CD14-positive monocyte (primary cell): ENCODE results near the gene ZBTB7A. TPM values are rescaled to one million over a fixed set of nuclear protein-coding genes. Genes with fewer than 3 reads are reported as not detected.

Experiments used
- DNase-seq, 3 donors: peaks; one replicate each; pipeline ENCODE4 v3.0.0-alpha.2; 2011 to 2022
- H2AFZ ChIP-seq: 2 replicates; pipeline ENCODE4 v1.6.0; 2012; ENCODE audit warnings: mild to moderate bottlenecking, low read depth, low read length, inconsistent platforms; ENCODE audit not compliant: insufficient read depth, poor library complexity, severe bottlenecking
- H3K27ac ChIP-seq, 2 donors: 1 replicate in 1 of 2; 2 replicates in 1 of 2; pipeline ENCODE4 v1.5.1; 2012 to 2013; ENCODE audit warnings: low read length in 2 of 2, control low read depth in 1 of 2, inconsistent platforms in 1 of 2, low read depth in 1 of 2, mild to moderate bottlenecking in 1 of 2
- H3K27me3 ChIP-seq, 2 donors: one replicate each; pipeline versions ENCODE4 v1.6.0 to v1.6.1; 2011 to 2013; ENCODE audit warnings: low read length in 2 of 2; ENCODE audit not compliant: control insufficient read depth in 2 of 2, insufficient read depth in 2 of 2
- H3K36me3 ChIP-seq, 2 donors: replicated peaks in 1 of 2; 1 replicate in 1 of 2; 2 replicates in 1 of 2; pipeline versions ENCODE4 v1.5.1 to v1.6.1; 2012 to 2013; ENCODE audit warnings: low read length in 2 of 2, control low read depth in 1 of 2, inconsistent platforms in 1 of 2, mild to moderate bottlenecking in 1 of 2; ENCODE audit not compliant: insufficient read depth in 2 of 2, control insufficient read depth in 1 of 2
- H3K4me1 ChIP-seq, 2 donors: 1 replicate in 1 of 2; 2 replicates in 1 of 2; pipeline versions ENCODE4 v1.5.1 to v1.6.1; 2012 to 2013; ENCODE audit warnings: low read length in 2 of 2, control low read depth in 1 of 2, inconsistent platforms in 1 of 2, mild to moderate bottlenecking in 1 of 2, moderate library complexity in 1 of 2; ENCODE audit not compliant: insufficient read depth in 2 of 2, control insufficient read depth in 1 of 2
- H3K4me2 ChIP-seq: replicated peaks from 2 replicates; pipeline ENCODE3; 2012; ENCODE audit warnings: low read length, moderate library complexity, mild to moderate bottlenecking; ENCODE audit not compliant: poor library complexity, severe bottlenecking; ENCODE audit errors: extremely low read depth
- H3K4me3 ChIP-seq, 3 experiments: fragments of 200-600 bp in 1 of 3; sonication (generic) in 1 of 3; replicated peaks in 1 of 3; 1 replicate in 2 of 3; 2 replicates in 1 of 3; pipeline ENCODE4 v1.5.1; 2011 to 2013; ENCODE audit warnings: low read length in 3 of 3, mild to moderate bottlenecking in 3 of 3, control low read depth in 2 of 3, low read depth in 2 of 3, inconsistent platforms in 1 of 3, moderate library complexity in 1 of 3
- H3K79me2 ChIP-seq: 2 replicates; pipeline ENCODE4 v1.6.0; 2012; ENCODE audit warnings: mild to moderate bottlenecking, control low read depth, inconsistent platforms, low read length, moderate library complexity; ENCODE audit not compliant: insufficient read depth
- H3K9ac ChIP-seq: 2 replicates; pipeline ENCODE4 v1.6.0; 2017; ENCODE audit warnings: low read length, mild to moderate bottlenecking; ENCODE audit not compliant: insufficient read depth, poor library complexity, severe bottlenecking
- H3K9me3 ChIP-seq, 2 donors: replicated peaks in 1 of 2; 1 replicate in 1 of 2; 2 replicates in 1 of 2; pipeline versions ENCODE4 v1.5.1 to v1.6.1; 2012 to 2013; ENCODE audit warnings: low read length in 2 of 2, control low read depth in 1 of 2; ENCODE audit not compliant: control insufficient read depth in 1 of 2, insufficient read depth in 1 of 2
- H4K20me1 ChIP-seq: 2 replicates; pipeline ENCODE4 v1.6.0; 2012; ENCODE audit warnings: mild to moderate bottlenecking, low read length, control low read depth, moderate library complexity; ENCODE audit not compliant: insufficient read depth
- H3K27ac Mint-ChIP-seq, 7 donors: one replicate each; pipeline ENCODE4 v1.8.0; 2020; ENCODE audit warnings: mild to moderate bottlenecking in 7 of 7, mixed read lengths in 7 of 7, moderate library complexity in 6 of 7, inconsistent platforms in 2 of 7
- H3K27me3 Mint-ChIP-seq, 3 donors: one replicate each; pipeline ENCODE4 v1.8.0; 2021 to 2022; ENCODE audit warnings: low read depth in 3 of 3, mild to moderate bottlenecking in 3 of 3, mixed read lengths in 3 of 3, moderate library complexity in 3 of 3, inconsistent platforms in 1 of 3
- H3K36me3 Mint-ChIP-seq, 2 donors: one replicate each; pipeline ENCODE4 v1.8.0; 2020; ENCODE audit warnings: mixed read lengths in 2 of 2, inconsistent platforms in 1 of 2, mild to moderate bottlenecking in 1 of 2
- H3K4me1 Mint-ChIP-seq: one replicate; pipeline ENCODE4 v1.8.0; 2020; ENCODE audit warnings: mild to moderate bottlenecking, mixed read lengths
- H3K4me3 Mint-ChIP-seq, 2 donors: one replicate each; pipeline ENCODE4 v1.8.0; 2020; ENCODE audit warnings: mild to moderate bottlenecking in 2 of 2, mixed read lengths in 2 of 2, moderate library complexity in 1 of 2
- H3K9me3 Mint-ChIP-seq, 7 donors: one replicate each; pipeline ENCODE4 v1.8.0; 2020 to 2022; ENCODE audit warnings: mixed read lengths in 7 of 7, mild to moderate bottlenecking in 6 of 7, moderate library complexity in 6 of 7, inconsistent platforms in 2 of 7
- CTCF ChIP-seq: fragments of 200-600 bp; IDR thresholded peaks from one replicate; pipeline ENCODE4 v1.8.0; 2022; ENCODE audit warnings: antibody characterized with exemption, mild to moderate bottlenecking
- WGBS: methylation state at CpG from one replicate; pipeline ENCODE4 v1.1.5; 2013; ENCODE audit warnings: missing lambda C conversion rate; ENCODE audit not compliant: insufficient coverage; 5-methylcytosine and 5-hydroxymethylcytosine counted together
- intact Hi-C, 2 donors: fragments of 100-400 bp; cut with micrococcal nuclease; formaldehyde crosslinking; loops; one replicate each; pipeline versions ENCODE4 v1.15.0 to v1.15.1; 2023
- polyA plus RNA-seq, 3 donors: library from polyadenylated mRNA; depleted of rRNA in 1 of 3; unstranded in 2 of 3; stranded (reverse) in 1 of 3; fragments of 300-500 nt in 2 of 3; fragments of >200 nt in 1 of 3; fragmentation: Illumina TruSeq in 2 of 3; gene quantifications; 1 replicate in 2 of 3; 2 replicates in 1 of 3; pipeline ENCODE4 v1.2.3, GENCODE V29; 2012 to 2021

ZBTB7A gene
- polyA plus RNA-seq, 3 donors, result 18.0 to 31.5 (median 20.2) TPM

GRCh38 chr19:4087787-4088679 is 21.3 kb upstream of the ZBTB7A start:
- peaks cover 0 to 5% (median 2%) of the 10 kb centered on the region in 3 donors for H3K27me3 Mint-ChIP-seq
- H3K9me3 Mint-ChIP-seq, result no peaks in the 10 kb centered on the region
- H3K79me2 ChIP-seq, result peaks cover 9% of the 10 kb centered on the region
- H3K4me2 ChIP-seq, result no peak overlapping the region
- no peak overlapping the region for H2AFZ ChIP-seq
- H3K4me1 Mint-ChIP-seq, result peaks cover 31% of the 10 kb centered on the region
- H3K4me1 ChIP-seq, result peaks cover 34 to 41% of the 10 kb centered on the region in 2 donors
- WGBS, result 86% methylated on average over 22 of the region's 31 CpGs
- no peak for DNase-seq
- H3K36me3 ChIP-seq, result peaks cover 0 to 8% of the 10 kb centered on the region in 2 donors
- H3K9me3 ChIP-seq, result no peaks in the 10 kb centered on the region
- H3K27me3 ChIP-seq, result no peaks in the 10 kb centered on the region
- intact Hi-C loops, result loop anchor here in 1 of 2 donors (5.0 kb wide), 1 partner anchor 56 kb away; no protein-coding TSS in a partner anchor
- no peaks in the 10 kb centered on the region for H4K20me1 ChIP-seq
- peaks cover 0 to 12% of the 10 kb centered on the region in 2 donors for H3K36me3 Mint-ChIP-seq
- H3K4me3 ChIP-seq, result no peak overlapping the region
- TF ChIP-seq CTCF, result no peak
- peak overlapping the region in 1 of 7 donors; percentile 63 for H3K27ac Mint-ChIP-seq
- no peak overlapping the region for H3K27ac ChIP-seq
- H3K4me3 Mint-ChIP-seq, result no peak overlapping the region
- no peak overlapping the region for H3K9ac ChIP-seq

GRCh38 chr19:4086411-4086867 is 19.7 kb upstream of the ZBTB7A start:
- peaks cover 9% of the 10 kb centered on the region for H3K79me2 ChIP-seq
- no peak overlapping the region for H3K27ac ChIP-seq
- no peak overlapping the region for H2AFZ ChIP-seq
- no peaks in the 10 kb centered on the region for H3K9me3 ChIP-seq
- 91% methylated on average over 11 of the region's 17 CpGs for WGBS
- H3K27me3 ChIP-seq, result no peaks in the 10 kb centered on the region
- H3K4me2 ChIP-seq, result no peak overlapping the region
- Mint-ChIP-seq H3K4me3 (no peak overlapping the region), H3K4me1 (peaks cover 36% of the 10 kb centered on the region), H3K9me3 (no peaks in the 10 kb centered on the region), H3K36me3 (peaks cover 0 to 7% of the 10 kb centered on the region in 2 donors), H3K27ac (peak overlapping the region in 1 of 7 donors; percentile 18), H3K27me3 (peaks cover 0 to 5% (median 2%) of the 10 kb centered on the region in 3 donors)
- intact Hi-C loops, result loop anchor here in 1 of 2 donors (5.0 kb wide), 1 partner anchor 54 kb away; no protein-coding TSS in a partner anchor
- DNase-seq, result no peak
- H3K4me1 ChIP-seq, result peaks cover 34 to 50% of the 10 kb centered on the region in 2 donors
- H3K36me3 ChIP-seq, result no peaks in the 10 kb centered on the region
- no peak for TF ChIP-seq CTCF
- H4K20me1 ChIP-seq, result no peaks in the 10 kb centered on the region
- H3K4me3 ChIP-seq, result no peak overlapping the region
- H3K9ac ChIP-seq, result no peak overlapping the region
